HG03025 (cell line): ENCODE data around the gene ARID4B.
"Not testable (repeated sequence)": the region's sequence is repeated elsewhere in the genome, so short reads cannot be mapped to it uniquely, and the experiment has no call there.

Experiments used
- ATAC-seq: cut with Tn5 transposase; IDR thresholded peaks from one replicate; pipeline ENCODE4 v1.9.1; 2021; ENCODE audit warnings: mild to moderate bottlenecking, moderate library complexity; ENCODE audit not compliant: unreplicated experiment, low FRiP score

Gene ARID4B

GRCh38 chr1:235299169-235299858 is 28.7 kb downstream of the ARID4B start:
- no peak for ATAC-seq

GRCh38 chr1:235298758-235299157 is 29.2 kb downstream of the ARID4B start:
- ATAC-seq, result no peak

- ATAC-seq, result no peak
Measured at GRCh38 chr1:235297579-235297978, 30.4 kb downstream of the ARID4B start.

GRCh38 chr1:235296729-235297128 is 31.2 kb downstream of the ARID4B start:
- ATAC-seq, result no peak

GRCh38 chr1:235295902-235296350 is 32.1 kb downstream of the ARID4B start:
- ATAC-seq, result no peak

GRCh38 chr1:235293322-235293942 is 34.5 kb downstream of the ARID4B start:
- ATAC-seq, result no peak

GRCh38 chr1:235292790-235293189 is 35.2 kb downstream of the ARID4B start:
- no peak for ATAC-seq

- ATAC-seq, result no peak
Measured at GRCh38 chr1:235291599-235292091, 36.3 kb downstream of the ARID4B start.

GRCh38 chr1:235290740-235291502 is 37.1 kb downstream of the ARID4B start:
- ATAC-seq, result no peak

GRCh38 chr1:235289859-235290739 is 37.9 kb downstream of the ARID4B start:
- ATAC-seq, result no peak

- ATAC-seq, result no peak
Measured at GRCh38 chr1:235287208-235287882, 40.6 kb downstream of the ARID4B start.

- no peak for ATAC-seq
Measured at GRCh38 chr1:235286667-235287066, 41.3 kb downstream of the ARID4B start.

GRCh38 chr1:235284231-235284769 is 43.7 kb downstream of the ARID4B start:
- no peak for ATAC-seq

- not testable (repeated sequence) for ATAC-seq
Measured at GRCh38 chr1:235283636-235284035, 44.3 kb downstream of the ARID4B start.

- ATAC-seq, result no peak
Measured at GRCh38 chr1:235280467-235280866, 47.5 kb downstream of the ARID4B start.

GRCh38 chr1:235279694-235280093 is 48.3 kb downstream of the ARID4B start:
- ATAC-seq, result no peak

- ATAC-seq, result no peak
Measured at GRCh38 chr1:235278915-235279292, 49.1 kb downstream of the ARID4B start.

- no peak for ATAC-seq
Measured at GRCh38 chr1:235278233-235278914, 49.6 kb downstream of the ARID4B start.

GRCh38 chr1:235277709-235278108 is 50.3 kb downstream of the ARID4B start:
- ATAC-seq, result no peak
